H1 (cell line): Measurements from ENCODE around the gene DNTTIP2. TPM values are rescaled to one million over a fixed set of nuclear protein-coding genes. Genes with fewer than 3 reads are reported as not detected.

Experiments
- CTCF ChIA-PET: fragments of 300-600 bp; sonication (Branson Sonifier 250); formaldehyde crosslinking; loops from one replicate; lab custom pipeline; 2021; ENCODE audit not compliant: partially characterized antibody; lab: Charles Lee
- POLR2A ChIA-PET: fragments of 300-600 bp; sonication (Branson Sonifier 250); formaldehyde crosslinking; loops from one replicate; lab custom pipeline; 2021; ENCODE audit warnings: inconsistent platforms; ENCODE audit not compliant: partially characterized antibody; lab: Charles Lee
- DNase-seq, 2 experiments: peaks; one replicate each; pipeline versions ENCODE4 v3.0.0 to v3.0.0-alpha.2; 2010 to 2022; ENCODE audit warnings: low spot score in 2 of 2, low read depth in 1 of 2, mixed read lengths in 1 of 2
- FAIRE-seq: peaks from 2 replicates; lab custom pipeline; 2011; peaks lifted over from hg19 to GRCh38; lab: Jason Lieb, UNC
- H2AFZ ChIP-seq: 2 replicates; pipeline ENCODE4 v1.8.1; 2012; ENCODE audit warnings: low read length, inconsistent platforms
- H2AK5ac ChIP-seq: 2 replicates; pipeline ENCODE4 v1.6.1; 2013; ENCODE audit warnings: low read depth, low read length
- H2BK120ac ChIP-seq: replicated peaks from 2 replicates; pipeline ENCODE3; 2013; ENCODE audit warnings: low read depth, low read length, inconsistent platforms
- H2BK12ac ChIP-seq: 2 replicates; pipeline ENCODE4 v1.6.1; 2013; ENCODE audit warnings: low read depth, low read length
- H2BK15ac ChIP-seq: 2 replicates; pipeline ENCODE4 v1.6.1; 2013; ENCODE audit warnings: low read length
- H2BK20ac ChIP-seq: 2 replicates; pipeline ENCODE4 v1.6.1; 2013; ENCODE audit warnings: low read length
- H2BK5ac ChIP-seq: 2 replicates; pipeline ENCODE4 v1.6.1; 2013; ENCODE audit warnings: low read depth, low read length
- H3K14ac ChIP-seq: 2 replicates; pipeline ENCODE4 v1.6.1; 2013; ENCODE audit warnings: inconsistent platforms; ENCODE audit not compliant: insufficient read length
- H3K18ac ChIP-seq: 2 replicates; pipeline ENCODE4 v1.6.1; 2013; ENCODE audit warnings: low read length; ENCODE audit errors: extremely low read depth
- H3K23ac ChIP-seq: 2 replicates; pipeline ENCODE4 v1.6.1; 2013; ENCODE audit warnings: inconsistent platforms; ENCODE audit not compliant: insufficient read length
- H3K23me2 ChIP-seq: 2 replicates; pipeline ENCODE4 v1.6.1; 2013; ENCODE audit warnings: low read depth, low read length
- H3K27ac ChIP-seq: 2 replicates; pipeline ENCODE4 v1.6.1; 2011; ENCODE audit warnings: low read depth, low read length, inconsistent platforms
- H3K27me3 ChIP-seq, 4 experiments: replicated peaks in 1 of 4; 1 replicate in 1 of 4; 2 replicates in 3 of 4; pipeline versions ENCODE4 v1.6.1 to v1.8.1; 2011 to 2013; ENCODE audit warnings: low read length in 3 of 4, mild to moderate bottlenecking in 3 of 4, inconsistent platforms in 2 of 4, mixed read lengths in 2 of 4, moderate library complexity in 1 of 4; ENCODE audit not compliant: control insufficient read depth in 3 of 4, insufficient read depth in 3 of 4; ENCODE audit errors: extremely low read depth in 1 of 4
- H3K36me3 ChIP-seq, 4 experiments: 2 replicates each; pipeline versions ENCODE4 v1.6.1 to v1.8.1; 2011 to 2013; ENCODE audit warnings: mild to moderate bottlenecking in 4 of 4, low read length in 3 of 4, moderate library complexity in 2 of 4, control low read depth in 1 of 4, inconsistent platforms in 1 of 4; ENCODE audit not compliant: insufficient read depth in 4 of 4, control insufficient read depth in 2 of 4
- H3K4ac ChIP-seq: replicated peaks from 2 replicates; pipeline ENCODE3; 2013; ENCODE audit warnings: low read length, low read depth, mixed read lengths, inconsistent platforms; ENCODE audit not compliant: insufficient read length
- H3K4me1 ChIP-seq, 4 experiments: replicated peaks in 1 of 4; 1 replicate in 1 of 4; 2 replicates in 3 of 4; pipeline versions ENCODE4 v1.6.1 to v1.8.1; 2011 to 2013; ENCODE audit warnings: low read length in 3 of 4, inconsistent platforms in 2 of 4, mixed read lengths in 1 of 4; ENCODE audit not compliant: insufficient read depth in 4 of 4, control insufficient read depth in 3 of 4
- H3K4me2 ChIP-seq, 2 experiments: 2 replicates each; pipeline versions ENCODE4 v1.6.1 to v1.8.1; 2011 to 2013; ENCODE audit warnings: low read depth in 2 of 2, low read length in 2 of 2, control low read depth in 1 of 2, inconsistent platforms in 1 of 2, mild to moderate bottlenecking in 1 of 2; ENCODE audit not compliant: insufficient read depth in 1 of 2
- H3K4me3 ChIP-seq, 4 experiments: fragments of 200-600, 300-600 bp in 1 of 4; sonication (generic), shearing (Covaris generic), sonication (Bioruptor Twin) in 1 of 4; 2 replicates each; pipeline versions ENCODE4 v1.5.1 to v1.8.1; 2011 to 2016; ENCODE audit warnings: low read length in 4 of 4, low read depth in 3 of 4, control low read depth in 2 of 4, inconsistent platforms in 2 of 4, mild to moderate bottlenecking in 2 of 4, mixed read lengths in 1 of 4, moderate library complexity in 1 of 4; ENCODE audit not compliant: insufficient read depth in 2 of 4; ENCODE audit errors: extremely low read depth in 1 of 4
- H3K56ac ChIP-seq: replicated peaks from 2 replicates; pipeline ENCODE3; 2013; ENCODE audit warnings: low read depth, mild to moderate bottlenecking, mixed read lengths, low read length, inconsistent platforms; ENCODE audit not compliant: insufficient read length
- H3K79me1 ChIP-seq: 2 replicates; pipeline ENCODE4 v1.6.1; 2013; ENCODE audit warnings: low read depth, low read length, control low read depth
- H3K79me2 ChIP-seq, 2 experiments: 2 replicates each; pipeline versions ENCODE4 v1.6.1 to v1.8.1; 2012 to 2013; ENCODE audit warnings: low read length in 2 of 2, mild to moderate bottlenecking in 2 of 2, inconsistent platforms in 1 of 2; ENCODE audit not compliant: insufficient read depth in 2 of 2, control insufficient read depth in 1 of 2
- H3K9ac ChIP-seq, 4 experiments: replicated peaks in 1 of 4; 1 replicate in 1 of 4; 2 replicates in 3 of 4; pipeline versions ENCODE4 v1.6.1 to v1.8.1; 2011 to 2013; ENCODE audit warnings: low read depth in 3 of 4, low read length in 3 of 4, control low read depth in 2 of 4, mild to moderate bottlenecking in 2 of 4, moderate library complexity in 2 of 4, inconsistent platforms in 1 of 4; ENCODE audit errors: extremely low read depth in 1 of 4
- H3K9me3 ChIP-seq, 2 experiments: 2 replicates each; pipeline versions ENCODE4 v1.6.1 to v1.8.1; 2012 to 2013; ENCODE audit warnings: mild to moderate bottlenecking in 2 of 2, moderate library complexity in 2 of 2, control low read depth in 1 of 2, inconsistent platforms in 1 of 2, low read depth in 1 of 2, low read length in 1 of 2, mixed read lengths in 1 of 2; ENCODE audit not compliant: insufficient read depth in 2 of 2
- H4K20me1 ChIP-seq, 2 experiments: replicated peaks in 1 of 2; 2 replicates each; pipeline versions ENCODE3 to v1.8.1; 2011 to 2013; ENCODE audit warnings: inconsistent platforms in 2 of 2, low read length in 2 of 2, mild to moderate bottlenecking in 1 of 2; ENCODE audit not compliant: insufficient read depth in 2 of 2, control insufficient read depth in 1 of 2
- H4K5ac ChIP-seq: 2 replicates; pipeline ENCODE4 v1.6.1; 2013; ENCODE audit warnings: low read length, low read depth, mixed read lengths, inconsistent platforms; ENCODE audit not compliant: insufficient read length
- H4K8ac ChIP-seq: 2 replicates; pipeline ENCODE4 v1.8.0; 2013; ENCODE audit warnings: mild to moderate bottlenecking, moderate library complexity, low read length, inconsistent platforms; ENCODE audit not compliant: insufficient read depth; ENCODE audit errors: extremely low read depth
- H4K91ac ChIP-seq: replicated peaks from 2 replicates; pipeline ENCODE3; 2013; ENCODE audit warnings: low read length, mixed read lengths, inconsistent platforms; ENCODE audit not compliant: insufficient read length
- BCL11A ChIP-seq, 2 experiments: IDR thresholded peaks; one replicate each; pipeline ENCODE4 v1.6.1; 2011; ENCODE audit warnings: low read depth in 2 of 2, low read length in 2 of 2, mild to moderate bottlenecking in 2 of 2
- BRCA1 ChIP-seq: IDR thresholded peaks from 2 replicates; pipeline ENCODE4 v1.6.1; 2012; ENCODE audit warnings: low read depth, low read length, improper control_type of control experiment
- GABPA ChIP-seq: IDR thresholded peaks from 2 replicates; pipeline ENCODE4 v1.6.1; 2011; ENCODE audit warnings: mild to moderate bottlenecking, low read length, moderate library complexity, borderline replicate concordance; ENCODE audit not compliant: insufficient read depth
- GTF2F1 ChIP-seq: IDR thresholded peaks from 2 replicates; pipeline ENCODE4 v1.6.1; 2012; ENCODE audit warnings: low read depth, low read length, improper control_type of control experiment, borderline replicate concordance
- JUND ChIP-seq: IDR thresholded peaks from 2 replicates; pipeline ENCODE4 v1.6.1; 2011; ENCODE audit warnings: mild to moderate bottlenecking, improper control_type of control experiment, low read length
- KDM1A ChIP-seq: fragments of 200-600, 300-600 bp; sonication (generic); IDR thresholded peaks from 2 replicates; pipeline ENCODE4 v1.7.1; 2016; ENCODE audit warnings: mild to moderate bottlenecking, low read length, borderline replicate concordance
- NANOG ChIP-seq: IDR thresholded peaks from 2 replicates; pipeline ENCODE4 v1.6.1; 2011; ENCODE audit warnings: low read length, low read depth, mild to moderate bottlenecking, inconsistent platforms; ENCODE audit not compliant: insufficient read depth, poor library complexity, severe bottlenecking
- SIRT6 ChIP-seq: IDR thresholded peaks from one replicate; pipeline ENCODE4 v1.7.1; 2012; ENCODE audit warnings: low read length, inconsistent platforms
- SUZ12 ChIP-seq: fragments of 200-600 bp; sonication (generic); IDR thresholded peaks from 2 replicates; pipeline ENCODE4 v1.6.1; 2012; ENCODE audit warnings: mild to moderate bottlenecking, inconsistent platforms, low read length, moderate library complexity, mixed read lengths
- TBP ChIP-seq: IDR thresholded peaks from 2 replicates; pipeline ENCODE4 v1.6.1; 2011; ENCODE audit warnings: low read depth, low read length, improper control_type of control experiment
- WGBS, 2 experiments: shearing (Covaris generic) in 1 of 2; methylation state at CpG; one replicate each; pipeline versions ENCODE4 v1.1.6 to v1.1.7; 2013 to 2015; ENCODE audit warnings: low lambda C conversion rate in 2 of 2, mixed read lengths in 2 of 2, inconsistent platforms in 1 of 2, low coverage in 1 of 2, missing lambda C conversion rate in 1 of 2; ENCODE audit not compliant: insufficient replicate concordance in 2 of 2, insufficient coverage in 1 of 2, insufficient read length in 1 of 2; ENCODE audit errors: extremely low coverage in 1 of 2, missing lambda C conversion rate in 1 of 2; 5-methylcytosine and 5-hydroxymethylcytosine counted together
- polyA plus RNA-seq, 7 experiments: library from polyadenylated mRNA; depleted of rRNA in 3 of 7; stranded (reverse) in 5 of 7; unstranded in 2 of 7; fragments of >200 nt in 5 of 7; fragments of 200-250 nt in 2 of 7; gene quantifications; 1 replicate in 5 of 7; 2 replicates in 1 of 7; 4 replicates in 1 of 7; pipeline versions ENCODE4 v1.2.1 to v1.2.3, GENCODE V29; 2011 to 2013; ENCODE audit warnings: missing spikeins in 2 of 7, mixed read lengths in 2 of 7
- total RNA-seq: library from RNA; stranded (reverse); fragmentation: NEBNext Ultra II Directional; extraction: Animal tissue kit (Norgen Biotek cat#: 25700); gene quantifications from 2 replicates; pipeline ENCODE4 v1.2.1, GENCODE V29; 2021
- TF ChIP-seq, protein P1 (sequence below): IDR thresholded peaks from 2 replicates; pipeline ENCODE4 v1.6.1; 2012; ENCODE audit warnings: inconsistent platforms

The DNTTIP2 gene
- total and polyA plus RNA-seq, 2 of the 8 experiments (the other 6 are each of a cell fraction or from before 2014, with no cell fraction given) = 6.3 to 80.4 TPM

GRCh38 chr1:93882269-93882668 lies 3.3 kb upstream of the DNTTIP2 start:
- CTCF ChIA-PET = interaction anchor here (0.6 kb wide), 1 partner anchor 11 kb away, joined by 3 read pairs; no protein-coding TSS in a partner anchor
- Histone ChIP-seq H3K9ac (no peak overlapping the region), H4K91ac (no peak overlapping the region), H3K4me3 (no peak overlapping the region), H2AFZ (no peak overlapping the region), H2BK20ac (no peak overlapping the region), H3K4me1 (peaks cover 0 to 2% (median 0%) of the 10 kb centered on the region in 4 experiments; a peak in 5 of 7 replicates), H3K27me3 (peaks cover 0 to 1% (median 0%) of the 10 kb centered on the region in 4 experiments; a peak in 1 of 7 replicates), H2BK5ac (no peak overlapping the region), H2BK15ac (no peak overlapping the region), H4K5ac (no peak overlapping the region), H3K79me2 (peaks cover 11 to 17% of the 10 kb centered on the region in 2 experiments), H2BK120ac (no peak overlapping the region), H3K79me1 (peaks cover 4% of the 10 kb centered on the region), H4K20me1 (no peaks in the 10 kb centered on the region), H3K4me2 (no peak overlapping the region), H3K4ac (no peak overlapping the region), H2BK12ac (no peak overlapping the region), H4K8ac (no peak overlapping the region), H3K23ac (no peak overlapping the region), H3K18ac (no peak overlapping the region), H3K9me3 (no peaks in the 10 kb centered on the region), H3K14ac (no peak overlapping the region), H3K56ac (no peak overlapping the region), H2AK5ac (no peak overlapping the region), H3K36me3 (peaks cover 0 to 5% (median 2%) of the 10 kb centered on the region in 4 experiments; a peak in 3 of 8 replicates), H3K23me2 (peaks cover 2% of the 10 kb centered on the region; the same call in 1 of the 2 replicates), H3K27ac (no peak overlapping the region)
- FAIRE-seq = no peak
- WGBS, 2 experiments = 78% methylated on average over 4 of the region's 4 CpGs; no CpG with 5 or more reads in 1 of the 2 experiments
- no peak for DNase-seq
- POLR2A ChIA-PET = no interaction called here
- TF ChIP-seq GABPA = no peak
- no peak for TF ChIP-seq BCL11A (IDR thresholded peaks at IDR 0.05; ENCODE audit: low read depth in 2 of 2, low read length in 2 of 2)
- no peak for TF ChIP-seq KDM1A
- TF ChIP-seq SIRT6 = no peak
- TF ChIP-seq SUZ12 = no peak
- no peak for TF ChIP-seq BRCA1
- TF ChIP-seq, protein P1, sequence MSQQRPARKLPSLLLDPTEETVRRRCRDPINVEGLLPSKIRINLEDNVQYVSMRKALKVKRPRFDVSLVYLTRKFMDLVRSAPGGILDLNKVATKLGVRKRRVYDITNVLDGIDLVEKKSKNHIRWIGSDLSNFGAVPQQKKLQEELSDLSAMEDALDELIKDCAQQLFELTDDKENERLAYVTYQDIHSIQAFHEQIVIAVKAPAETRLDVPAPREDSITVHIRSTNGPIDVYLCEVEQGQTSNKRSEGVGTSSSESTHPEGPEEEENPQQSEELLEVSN = no peak
- no peak for TF ChIP-seq JUND
- no peak for TF ChIP-seq TBP
- no peak for TF ChIP-seq GTF2F1
- TF ChIP-seq NANOG = no peak
